Measurements from ENCODE around the gene SHB. TPM values are rescaled to one million over a fixed set of nuclear protein-coding genes. Genes with fewer than 3 reads are reported as not detected.

The SHB gene
- polyA plus RNA-seq, 3 donors, result 17.4 to 20.0 (median 17.9) TPM

- no peak for DNase-seq
Observed at GRCh38 chr9:38066914-38067858, 1.8 kb downstream of the SHB start.

GRCh38 chr9:38066197-38066913 lies 2.7 kb downstream of the SHB start:
- DNase-seq, result no peak

GRCh38 chr9:38065369-38066075 lies 3.5 kb downstream of the SHB start:
- no peak for DNase-seq

GRCh38 chr9:38064842-38065368 lies 4.1 kb downstream of the SHB start:
- DNase-seq, result no peak

GRCh38 chr9:38063363-38063707 lies 5.7 kb downstream of the SHB start:
- DNase-seq, result no peak

GRCh38 chr9:38062498-38063362 lies 6.3 kb downstream of the SHB start:
- DNase-seq, result no peak

- no peak for DNase-seq
Observed at GRCh38 chr9:38062106-38062497, 6.9 kb downstream of the SHB start.

GRCh38 chr9:38061326-38061977 lies 7.6 kb downstream of the SHB start:
- DNase-seq, result no peak

- no peak for DNase-seq
Observed at GRCh38 chr9:38060681-38061080, 8.3 kb downstream of the SHB start.

- no peak for DNase-seq
Observed at GRCh38 chr9:38059233-38059936, 9.6 kb downstream of the SHB start.

GRCh38 chr9:38058452-38059232 lies 10.4 kb downstream of the SHB start:
- DNase-seq, result no peak

GRCh38 chr9:38057416-38058195 lies 11.4 kb downstream of the SHB start:
- no peak for DNase-seq

GRCh38 chr9:38054653-38055052 lies 14.4 kb downstream of the SHB start:
- DNase-seq, result no peak

GRCh38 chr9:38053697-38054461 lies 15.1 kb downstream of the SHB start:
- DNase-seq, result no peak

GRCh38 chr9:38051780-38052546 lies 17.1 kb downstream of the SHB start:
- no peak for DNase-seq

GRCh38 chr9:38048316-38048969 lies 20.6 kb downstream of the SHB start:
- DNase-seq, result no peak

Data from renal pelvis (tissue), 4 donors.